Epithelial cell of umbilical artery (primary cell): ENCODE measurements around the gene DUSP21. TPM values are rescaled to one million over a fixed set of nuclear protein-coding genes. Genes with fewer than 3 reads are reported as not detected.

Experiments
- total RNA-seq: library from RNA; depleted of rRNA; stranded (reverse); fragments of >200 nt; gene quantifications from 2 replicates; pipeline ENCODE4 v1.2.3, GENCODE V29; 2014

The DUSP21 gene
- total RNA-seq, result not detected in 2 replicates

DNA sequence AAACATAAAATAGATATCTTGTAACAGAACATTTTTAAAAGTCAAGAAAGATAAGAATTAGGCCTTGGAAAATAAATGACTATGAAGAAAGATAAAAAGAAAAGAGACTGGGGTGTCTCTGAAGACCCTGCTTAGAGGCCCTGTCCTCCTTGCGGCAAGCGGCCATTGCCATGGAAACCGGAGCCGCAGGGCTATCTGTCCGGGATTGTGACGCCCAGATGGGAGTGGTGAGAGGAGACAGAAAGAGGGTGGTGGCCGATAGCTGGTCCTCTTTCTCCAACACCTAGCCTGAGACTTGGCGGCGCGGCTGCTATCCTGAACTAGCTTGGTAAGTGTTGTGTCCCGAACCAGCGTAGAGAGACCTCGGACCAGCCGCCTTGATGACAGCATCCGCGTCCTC is at the start of gene DUSP21:
TSS of gene DUSP21 (plus strand) at position 269 of the 400 bp plus-strand sequence. CDS start at position 381, 112 bp downstream.

DNA sequence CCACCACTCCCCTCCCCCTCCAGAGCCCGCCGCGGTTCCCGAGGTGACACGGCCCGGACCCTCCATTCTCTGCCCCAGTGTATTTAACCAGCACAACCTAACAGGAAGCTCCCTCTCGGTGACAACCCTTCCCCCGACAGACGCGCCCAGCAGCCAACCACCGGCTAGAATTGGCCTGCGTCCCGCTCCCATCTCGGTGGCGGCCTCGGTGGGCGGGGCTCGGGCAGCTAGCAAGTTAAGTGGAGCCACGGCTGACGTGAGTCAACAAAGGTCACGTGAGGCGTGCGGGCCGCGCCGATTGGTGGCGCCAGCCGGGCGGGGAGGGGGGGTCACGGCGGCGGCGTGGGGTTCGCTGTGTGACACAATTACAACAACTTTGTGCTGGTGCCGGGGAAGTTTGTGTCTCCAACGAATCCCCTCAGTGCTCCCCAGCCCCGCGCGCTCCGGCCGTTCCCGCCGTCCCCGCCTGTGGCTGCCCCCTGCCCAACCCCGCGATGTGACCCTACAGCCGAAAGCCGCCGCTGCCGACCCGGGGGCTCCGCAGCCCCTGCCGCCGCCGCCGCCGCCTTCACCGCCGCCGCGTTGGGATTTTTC is 29.1 kb downstream of the DUSP21 start, which contains the start of gene KDM6A:
TSS of gene KDM6A (plus strand) at position 368 of the 594 bp plus-strand sequence. CDS start 364 bp downstream, outside the sequence.

Other genes starting within 250 kb of the DUSP21 start
- 14.0 and 18.8 TPM in 2 replicates for gene KDM6A, start 29.2 kb downstream of the DUSP21 start, total RNA-seq